IPS-15b (cell line): ENCODE measurements around the gene SPNS3.

ENCODE experiments used
- H3K27me3 ChIP-seq: one replicate; pipeline ENCODE4 v1.6.1; 2013; ENCODE audit warnings: low read length; ENCODE audit not compliant: control insufficient read depth, insufficient read depth
- H3K36me3 ChIP-seq: one replicate; pipeline ENCODE4 v1.6.1; 2013; ENCODE audit warnings: low read length; ENCODE audit not compliant: control insufficient read depth, insufficient read depth
- H3K4me1 ChIP-seq: one replicate; pipeline ENCODE4 v1.6.1; 2013; ENCODE audit warnings: mild to moderate bottlenecking, low read length; ENCODE audit not compliant: control insufficient read depth, insufficient read depth
- H3K4me3 ChIP-seq: one replicate; pipeline ENCODE4 v1.5.1; 2013; ENCODE audit warnings: low read depth, low read length
- H3K9ac ChIP-seq: one replicate; pipeline ENCODE4 v1.6.1; 2013; ENCODE audit warnings: low read depth, mild to moderate bottlenecking, low read length
- H3K9me3 ChIP-seq: one replicate; pipeline ENCODE4 v1.6.1; 2013; ENCODE audit warnings: mild to moderate bottlenecking, low read length; ENCODE audit not compliant: control insufficient read depth, insufficient read depth

Gene SPNS3

DNA sequence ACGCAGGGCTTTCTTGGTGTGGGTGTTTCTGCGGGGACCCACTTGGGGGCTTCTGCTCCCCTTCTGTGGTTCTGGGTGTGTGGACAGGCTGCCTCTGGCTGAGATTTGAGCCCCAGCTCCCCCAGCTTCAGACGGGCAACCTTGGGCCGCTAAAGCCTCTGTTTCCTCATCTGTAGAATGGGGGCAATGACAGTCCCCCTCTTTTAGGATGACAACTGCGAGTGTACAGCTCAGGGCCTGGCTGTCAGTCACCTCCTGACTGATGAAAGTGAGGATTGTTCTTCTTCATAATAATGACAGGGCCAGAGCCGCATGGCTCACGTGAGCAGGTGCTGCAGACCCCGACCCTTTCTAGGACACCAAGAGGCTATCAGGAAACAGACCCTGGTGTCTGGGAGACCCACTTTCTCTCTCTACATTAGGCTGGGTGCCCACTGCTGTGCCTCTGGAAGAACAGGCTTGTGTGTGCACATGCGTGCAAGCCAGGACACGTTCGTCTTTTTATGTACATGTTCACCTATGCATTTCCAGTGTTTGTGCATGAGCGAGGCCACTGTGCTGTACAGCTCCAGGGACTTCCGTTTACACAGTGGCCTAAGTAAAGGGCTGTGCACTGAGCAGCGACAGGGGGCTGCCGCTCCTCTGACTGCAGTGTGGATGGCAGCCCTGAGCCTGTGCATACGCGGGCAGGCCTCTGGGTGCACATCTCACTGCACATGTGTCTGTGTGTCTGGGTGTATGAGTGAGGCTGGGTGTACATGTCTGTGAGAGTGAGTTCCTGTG lies 4.6 kb downstream of the SPNS3 start:
- no peaks in the 10 kb centered on the region for H3K27me3 ChIP-seq
- H3K36me3 ChIP-seq: no peaks in the 10 kb centered on the region

GRCh38 chr17:4440021-4440420 lies 6.3 kb downstream of the SPNS3 start:
- H3K9ac ChIP-seq: no peak overlapping the region

More for the DNA sequence above, 4.6 kb downstream of the SPNS3 start:
- H3K4me1 ChIP-seq: no peaks in the 10 kb centered on the region
- no peak overlapping the region for H3K9ac ChIP-seq
- no peaks in the 10 kb centered on the region for H3K9me3 ChIP-seq
- no peak overlapping the region for H3K4me3 ChIP-seq

GRCh38 chr17:4440690-4441686 lies 7.2 kb downstream of the SPNS3 start:
- Histone ChIP-seq H3K9ac (no peak overlapping the region), H3K27me3 (no peaks in the 10 kb centered on the region), H3K9me3 (no peaks in the 10 kb centered on the region), H3K4me3 (no peak overlapping the region), H3K36me3 (no peaks in the 10 kb centered on the region), H3K4me1 (no peaks in the 10 kb centered on the region)

More at GRCh38 chr17:4440021-4440420, 6.3 kb downstream of the SPNS3 start:
- Histone ChIP-seq H3K4me1 (no peaks in the 10 kb centered on the region), H3K4me3 (no peak overlapping the region), H3K36me3 (no peaks in the 10 kb centered on the region), H3K9me3 (no peaks in the 10 kb centered on the region), H3K27me3 (no peaks in the 10 kb centered on the region)

- Histone ChIP-seq H3K9me3 (no peaks in the 10 kb centered on the region), H3K4me1 (no peaks in the 10 kb centered on the region), H3K36me3 (no peaks in the 10 kb centered on the region), H3K27me3 (no peaks in the 10 kb centered on the region), H3K9ac (no peak overlapping the region), H3K4me3 (no peak overlapping the region)
Measured at GRCh38 chr17:4442582-4442981, 8.8 kb downstream of the SPNS3 start.

- H3K9ac ChIP-seq: no peak overlapping the region
Measured at GRCh38 chr17:4443476-4443875, 9.7 kb downstream of the SPNS3 start.

GRCh38 chr17:4444782-4445473 lies 11.2 kb downstream of the SPNS3 start:
- Histone ChIP-seq H3K4me3 (no peak overlapping the region), H3K9ac (no peak overlapping the region), H3K27me3 (no peaks in the 10 kb centered on the region), H3K36me3 (no peaks in the 10 kb centered on the region), H3K4me1 (no peaks in the 10 kb centered on the region), H3K9me3 (no peaks in the 10 kb centered on the region)

More at GRCh38 chr17:4443476-4443875, 9.7 kb downstream of the SPNS3 start:
- Histone ChIP-seq H3K27me3 (no peaks in the 10 kb centered on the region), H3K36me3 (no peaks in the 10 kb centered on the region), H3K4me3 (no peak overlapping the region), H3K4me1 (no peaks in the 10 kb centered on the region), H3K9me3 (no peaks in the 10 kb centered on the region)

DNA sequence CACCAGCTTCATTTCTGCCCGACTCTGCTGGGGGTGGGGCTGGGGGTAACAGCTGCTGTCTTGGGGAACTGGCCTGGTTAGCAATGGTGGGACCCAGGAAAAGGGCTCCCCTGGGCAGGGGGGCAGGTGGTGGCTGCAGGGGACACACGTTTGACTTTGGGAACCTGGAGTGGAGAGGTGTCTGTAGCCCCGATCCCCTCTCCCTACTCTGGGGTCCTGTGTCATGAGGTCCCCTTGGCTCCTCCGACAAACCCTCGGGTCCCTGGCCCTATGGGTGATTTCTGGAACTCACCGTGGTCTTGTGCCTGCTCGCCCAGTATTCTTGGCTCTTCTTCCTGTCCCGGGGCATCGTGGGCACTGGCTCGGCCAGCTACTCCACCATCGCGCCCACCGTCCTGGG lies 12.0 kb downstream of the SPNS3 start:
- Histone ChIP-seq H3K36me3 (no peaks in the 10 kb centered on the region), H3K27me3 (no peaks in the 10 kb centered on the region), H3K9me3 (no peaks in the 10 kb centered on the region), H3K4me3 (no peak overlapping the region), H3K9ac (no peak overlapping the region), H3K4me1 (no peaks in the 10 kb centered on the region)

DNA sequence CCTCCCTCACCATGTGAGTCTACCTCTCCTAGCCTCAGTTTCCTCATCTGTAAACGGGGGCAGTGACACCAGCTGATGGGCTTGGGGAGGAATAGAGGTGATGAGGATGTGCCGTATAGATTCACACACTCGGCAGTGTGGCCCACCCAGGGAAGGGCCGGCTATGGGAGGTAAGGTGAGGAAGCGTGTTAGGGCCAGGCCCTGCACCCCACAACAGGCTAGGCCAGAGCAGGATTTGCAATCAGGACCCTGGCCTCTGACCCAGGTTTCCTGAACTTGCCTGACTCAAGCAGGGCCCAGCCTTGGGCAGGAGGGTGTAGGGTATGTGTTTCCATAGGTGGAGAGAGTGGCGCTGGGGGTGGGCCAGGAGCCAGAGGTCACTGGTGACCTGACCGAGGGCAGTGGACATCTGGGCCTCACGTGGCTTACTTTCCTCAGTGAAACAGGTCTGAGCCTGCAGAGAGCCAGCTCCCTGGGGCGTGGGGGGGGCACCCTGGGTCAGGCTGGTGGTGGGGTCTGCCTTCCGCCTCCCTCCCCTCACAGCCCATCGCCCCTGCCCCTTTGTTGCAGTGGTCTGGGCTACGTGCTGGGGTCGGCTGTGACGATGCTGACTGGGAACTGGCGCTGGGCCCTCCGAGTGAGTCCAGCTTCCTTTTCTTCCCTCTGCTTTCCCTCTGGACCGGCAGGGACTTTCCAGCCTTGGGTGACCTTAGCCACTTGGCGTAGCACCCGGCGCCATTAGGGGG lies 12.8 kb downstream of the SPNS3 start:
- Histone ChIP-seq H3K4me1 (no peaks in the 10 kb centered on the region), H3K36me3 (no peaks in the 10 kb centered on the region), H3K27me3 (no peaks in the 10 kb centered on the region), H3K9ac (no peak overlapping the region), H3K4me3 (no peak overlapping the region), H3K9me3 (no peaks in the 10 kb centered on the region)

DNA sequence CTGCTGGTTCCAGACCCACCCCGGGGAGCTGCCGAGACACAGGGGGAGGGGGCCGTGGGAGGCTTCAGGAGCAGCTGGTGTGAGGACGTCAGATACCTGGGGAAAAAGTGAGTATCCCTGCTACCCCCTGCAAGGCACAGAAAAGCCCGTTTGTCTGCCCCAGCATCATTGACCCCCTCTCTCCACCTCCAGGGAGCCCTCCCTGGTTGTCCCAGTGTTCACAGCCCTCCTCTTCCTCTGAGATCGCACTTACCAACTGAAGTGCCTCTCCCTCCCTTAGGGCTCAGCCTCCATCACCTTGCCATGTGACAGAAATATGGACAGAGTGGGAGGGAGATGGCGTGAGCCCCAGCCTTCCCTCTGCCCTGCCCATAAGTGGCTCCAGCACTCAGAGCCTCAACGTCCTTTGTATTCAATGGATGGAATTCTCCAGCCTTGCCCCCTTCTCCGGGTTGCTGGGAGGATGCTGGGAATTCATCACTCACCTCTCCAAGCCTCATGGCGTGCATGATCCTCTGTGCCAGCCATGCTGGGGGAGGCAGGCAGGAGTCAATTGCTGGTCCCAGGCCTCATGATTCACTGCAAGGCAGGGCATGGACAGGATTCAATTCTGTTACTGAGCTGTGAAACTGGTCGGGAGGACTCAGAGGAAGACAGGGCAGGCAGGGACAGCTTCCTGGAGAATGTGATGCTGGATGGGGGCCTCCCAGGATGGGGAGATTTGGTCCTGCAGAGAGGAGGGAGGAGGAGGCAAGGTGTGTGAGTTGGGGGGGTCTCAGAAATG lies 14.6 kb downstream of the SPNS3 start:
- H3K27me3 ChIP-seq: no peaks in the 10 kb centered on the region
- no peaks in the 10 kb centered on the region for H3K4me1 ChIP-seq
- H3K4me3 ChIP-seq: no peak overlapping the region
- H3K9ac ChIP-seq: no peak overlapping the region
- H3K36me3 ChIP-seq: no peaks in the 10 kb centered on the region
- no peaks in the 10 kb centered on the region for H3K9me3 ChIP-seq

- H3K27me3 ChIP-seq: no peaks in the 10 kb centered on the region
- H3K4me1 ChIP-seq: no peaks in the 10 kb centered on the region
- H3K9ac ChIP-seq: no peak overlapping the region
- no peak overlapping the region for H3K4me3 ChIP-seq
- H3K9me3 ChIP-seq: no peaks in the 10 kb centered on the region
- no peaks in the 10 kb centered on the region for H3K36me3 ChIP-seq
Measured at GRCh38 chr17:4449736-4450135, 16.0 kb downstream of the SPNS3 start.
